T-helper 1 cell treated with Interleukin-12 subunit alpha and Interleukin-12 subunit beta and Interleukin-4 antibody, amounts not matched to agents 30 μg/mL and 1 μg/mL, for 36 hours (primary cell): ENCODE results near the gene CMAS.
"Not testable (repeated sequence)": the region's sequence is repeated elsewhere in the genome, so short reads cannot be mapped to it uniquely, and the experiment has no call there.

Source experiments
- H3K27ac Mint-ChIP-seq: one replicate; pipeline ENCODE4 v1.8.0; 2021; ENCODE audit warnings: mild to moderate bottlenecking, mixed read lengths
- H3K27me3 Mint-ChIP-seq: one replicate; pipeline ENCODE4 v1.8.0; 2021; ENCODE audit warnings: low read depth, mixed read lengths
- H3K36me3 Mint-ChIP-seq: one replicate; pipeline ENCODE4 v1.8.0; 2021; ENCODE audit warnings: low read depth, mixed read lengths
- H3K4me1 Mint-ChIP-seq: one replicate; pipeline ENCODE4 v1.8.0; 2021; ENCODE audit warnings: low read depth, mixed read lengths
- H3K4me3 Mint-ChIP-seq: one replicate; pipeline ENCODE4 v1.8.0; 2021; ENCODE audit warnings: mild to moderate bottlenecking, moderate library complexity, mixed read lengths
- H3K9me3 Mint-ChIP-seq: one replicate; pipeline ENCODE4 v1.8.0; 2021; ENCODE audit warnings: mixed read lengths

Gene CMAS

GRCh38 chr12:22056607-22057006, 10.6 kb downstream of the CMAS start:
- Mint-ChIP-seq H3K4me1 (peaks cover 2% of the 10 kb centered on the region), H3K9me3 (no peaks in the 10 kb centered on the region), H3K27me3 (no peaks in the 10 kb centered on the region), H3K36me3 (peaks cover 13% of the 10 kb centered on the region), H3K4me3 (no peak overlapping the region), H3K27ac (no peak overlapping the region)

- Mint-ChIP-seq H3K4me1 (peaks cover 2% of the 10 kb centered on the region), H3K27me3 (no peaks in the 10 kb centered on the region), H3K9me3 (no peaks in the 10 kb centered on the region), H3K36me3 (peaks cover 24% of the 10 kb centered on the region), H3K27ac (no peak overlapping the region), H3K4me3 (no peak overlapping the region)
Measured at GRCh38 chr12:22059976-22060647, 14.1 kb downstream of the CMAS start.

GRCh38 chr12:22064968-22065367, 18.9 kb downstream of the CMAS start:
- Mint-ChIP-seq H3K9me3 (no peaks in the 10 kb centered on the region), H3K4me3 (no peak overlapping the region), H3K36me3 (peaks cover 24% of the 10 kb centered on the region), H3K27me3 (no peaks in the 10 kb centered on the region), H3K4me1 (no peaks in the 10 kb centered on the region), H3K27ac (no peak overlapping the region)

- Mint-ChIP-seq H3K27me3 (no peaks in the 10 kb centered on the region), H3K27ac (no peak overlapping the region), H3K4me3 (no peak overlapping the region), H3K36me3 (peaks cover 23% of the 10 kb centered on the region), H3K9me3 (no peaks in the 10 kb centered on the region), H3K4me1 (no peaks in the 10 kb centered on the region)
Measured at GRCh38 chr12:22066310-22066709, 20.3 kb downstream of the CMAS start.

GRCh38 chr12:22069851-22070250, 23.8 kb downstream of the CMAS start:
- Mint-ChIP-seq H3K27me3 (peaks cover 6% of the 10 kb centered on the region), H3K4me1 (no peaks in the 10 kb centered on the region), H3K36me3 (peaks cover 14% of the 10 kb centered on the region), H3K9me3 (no peaks in the 10 kb centered on the region), H3K4me3 (no peak overlapping the region), H3K27ac (no peak overlapping the region)

GRCh38 chr12:22082190-22082701, 36.2 kb downstream of the CMAS start:
- no peaks in the 10 kb centered on the region for H3K9me3 Mint-ChIP-seq
- H3K36me3 Mint-ChIP-seq = no peaks in the 10 kb centered on the region
- no peaks in the 10 kb centered on the region for H3K4me1 Mint-ChIP-seq
- H3K4me3 Mint-ChIP-seq = no peak overlapping the region
- peaks cover 5% of the 10 kb centered on the region for H3K27me3 Mint-ChIP-seq
- no peak overlapping the region for H3K27ac Mint-ChIP-seq

GRCh38 chr12:22083167-22083566, 37.1 kb downstream of the CMAS start:
- no peak overlapping the region for H3K4me3 Mint-ChIP-seq
- no peaks in the 10 kb centered on the region for H3K36me3 Mint-ChIP-seq
- H3K27ac Mint-ChIP-seq = no peak overlapping the region
- no peaks in the 10 kb centered on the region for H3K9me3 Mint-ChIP-seq
- H3K27me3 Mint-ChIP-seq = peaks cover 5% of the 10 kb centered on the region
- no peaks in the 10 kb centered on the region for H3K4me1 Mint-ChIP-seq

GRCh38 chr12:22084852-22085251, 38.8 kb downstream of the CMAS start:
- Mint-ChIP-seq H3K9me3 (no peaks in the 10 kb centered on the region), H3K27ac (no peak overlapping the region), H3K36me3 (no peaks in the 10 kb centered on the region), H3K27me3 (peaks cover 6% of the 10 kb centered on the region), H3K4me3 (no peak overlapping the region), H3K4me1 (no peaks in the 10 kb centered on the region)

- H3K4me1 Mint-ChIP-seq = no peaks in the 10 kb centered on the region
- no peaks in the 10 kb centered on the region for H3K36me3 Mint-ChIP-seq
- H3K27me3 Mint-ChIP-seq = peaks cover 10% of the 10 kb centered on the region
- no peak overlapping the region for H3K4me3 Mint-ChIP-seq
- no peak overlapping the region for H3K27ac Mint-ChIP-seq
- no peaks in the 10 kb centered on the region for H3K9me3 Mint-ChIP-seq
Measured at GRCh38 chr12:22088886-22089285, 42.9 kb downstream of the CMAS start.

- Mint-ChIP-seq H3K36me3 (no peaks in the 10 kb centered on the region), H3K4me1 (no peaks in the 10 kb centered on the region), H3K27me3 (peaks cover 10% of the 10 kb centered on the region), H3K27ac (no peak overlapping the region), H3K4me3 (no peak overlapping the region), H3K9me3 (no peaks in the 10 kb centered on the region)
Measured at GRCh38 chr12:22089486-22089885, 43.5 kb downstream of the CMAS start.

GRCh38 chr12:22099062-22099461, 53.0 kb downstream of the CMAS start:
- not testable (repeated sequence) for H3K4me3 Mint-ChIP-seq, H3K27ac Mint-ChIP-seq, H3K9me3 Mint-ChIP-seq, H3K36me3 Mint-ChIP-seq, H3K4me1 Mint-ChIP-seq
- peaks cover 26% of the 10 kb centered on the region for H3K27me3 Mint-ChIP-seq

GRCh38 chr12:22100958-22101748, 55.1 kb downstream of the CMAS start:
- no peaks in the 10 kb centered on the region for H3K9me3 Mint-ChIP-seq
- H3K36me3 Mint-ChIP-seq = no peaks in the 10 kb centered on the region
- H3K27me3 Mint-ChIP-seq = peaks cover 22% of the 10 kb centered on the region
- H3K4me1 Mint-ChIP-seq = peaks cover 8% of the 10 kb centered on the region
- H3K4me3 Mint-ChIP-seq = no peak overlapping the region
- H3K27ac Mint-ChIP-seq = no peak overlapping the region

GRCh38 chr12:22101749-22102243, 55.8 kb downstream of the CMAS start:
- peaks cover 4% of the 10 kb centered on the region for H3K9me3 Mint-ChIP-seq
- no peak overlapping the region for H3K4me3 Mint-ChIP-seq
- H3K27ac Mint-ChIP-seq = no peak overlapping the region
- H3K4me1 Mint-ChIP-seq = peaks cover 8% of the 10 kb centered on the region
- H3K27me3 Mint-ChIP-seq = peaks cover 22% of the 10 kb centered on the region
- H3K36me3 Mint-ChIP-seq = no peaks in the 10 kb centered on the region

- Mint-ChIP-seq H3K27me3 (peaks cover 6% of the 10 kb centered on the region), H3K4me3 (no peak overlapping the region), H3K36me3 (no peaks in the 10 kb centered on the region), H3K4me1 (peaks cover 8% of the 10 kb centered on the region), H3K27ac (no peak overlapping the region), H3K9me3 (peaks cover 9% of the 10 kb centered on the region)
Measured at GRCh38 chr12:22103418-22103817, 57.4 kb downstream of the CMAS start.

GRCh38 chr12:22105542-22105941, 59.5 kb downstream of the CMAS start:
- H3K4me1 Mint-ChIP-seq = peaks cover 21% of the 10 kb centered on the region
- no peak overlapping the region for H3K27ac Mint-ChIP-seq
- no peaks in the 10 kb centered on the region for H3K27me3 Mint-ChIP-seq
- H3K36me3 Mint-ChIP-seq = no peaks in the 10 kb centered on the region
- peaks cover 9% of the 10 kb centered on the region for H3K9me3 Mint-ChIP-seq
- H3K4me3 Mint-ChIP-seq = no peak overlapping the region
